Stomach (tissue), 9 donors: ENCODE measurements around the gene MS4A18. TPM values are rescaled to one million over a fixed set of nuclear protein-coding genes. Genes with fewer than 3 reads are reported as not detected.

ENCODE experiments used
- DNase-seq, 2 donors: peaks; one replicate each; pipeline versions ENCODE4 v3.0.0 to v3.0.0-alpha.2; 2013 to 2019
- H3K27ac ChIP-seq, 5 donors: fragments of 200-600 bp in 4 of 5; sonication (generic) in 4 of 5; one replicate each; pipeline ENCODE4 v1.5.1; 2013 to 2019; ENCODE audit warnings: mild to moderate bottlenecking in 1 of 5, moderate library complexity in 1 of 5
- H3K27me3 ChIP-seq, 3 donors: fragments of 200-600 bp; sonication (generic); one replicate each; pipeline ENCODE4 v1.5.1; 2017 to 2019; ENCODE audit warnings: mixed run types in 1 of 3
- H3K36me3 ChIP-seq, 4 donors: fragments of 200-600 bp; sonication (generic); 1 replicate in 3 of 4; 2 replicates in 1 of 4; pipeline ENCODE4 v1.5.1; 2016 to 2019
- H3K4me1 ChIP-seq, 4 donors: fragments of 200-600 bp; sonication (generic); one replicate each; pipeline ENCODE4 v1.5.1; 2016 to 2019
- H3K4me3 ChIP-seq, 4 donors: fragments of 200-600 bp; sonication (generic) in 3 of 4; one replicate each; pipeline ENCODE4 v1.5.1; 2016 to 2019; ENCODE audit warnings: mild to moderate bottlenecking in 1 of 4
- H3K9me3 ChIP-seq, 4 donors: fragments of 200-600 bp; sonication (generic); one replicate each; pipeline ENCODE4 v1.5.1; 2016 to 2019
- EP300 ChIP-seq: sonication (generic); formaldehyde crosslinking; IDR thresholded peaks from one replicate; pipeline ENCODE4 v1.6.1; 2017; ENCODE audit warnings: antibody characterized with exemption
- POLR2A ChIP-seq, 4 donors: fragments of 450-650 bp; IDR thresholded peaks; one replicate each; pipeline ENCODE4 v1.6.1; 2016; ENCODE audit warnings: antibody characterized with exemption in 4 of 4, control low read depth in 2 of 4, mild to moderate bottlenecking in 1 of 4, moderate library complexity in 1 of 4
- POLR2AphosphoS5 ChIP-seq, 3 donors: sonication (generic); formaldehyde crosslinking; IDR thresholded peaks; one replicate each; pipeline ENCODE4 v1.6.1; 2016; ENCODE audit warnings: antibody characterized with exemption in 3 of 3
- WGBS, 5 donors: extraction: QIAGEN DNeasy Blood & Tissue Kit in 3 of 5; methylation state at CpG; one replicate each; pipeline versions ENCODE4 v1.1.5 to v1.1.7; 2013 to 2018; 5-methylcytosine and 5-hydroxymethylcytosine counted together
- intact Hi-C: fragments of 100-400 bp; cut with DNase I; formaldehyde crosslinking; loops from one replicate; pipeline ENCODE4 v1.15.1; 2023; ENCODE audit warnings: low total_unique reads
- polyA plus RNA-seq, 3 donors: library from polyadenylated mRNA; stranded (reverse); fragments of 200-250 nt; gene quantifications; one replicate each; pipeline ENCODE4 v1.2.3, GENCODE V29; 2013
- total RNA-seq, 5 donors: library from RNA; depleted of rRNA; stranded (reverse); fragments of >200 nt; gene quantifications; one replicate each; pipeline versions ENCODE4 v1.1.0 to v1.2.3, GENCODE V29; 2014 to 2016
- TF ChIP-seq, protein P1 (sequence below), 7 experiments: fragments of 450-650 bp in 4 of 7; fragments of 200-600 bp in 3 of 7; sonication (generic) in 3 of 7; IDR thresholded peaks; one replicate each; pipeline ENCODE4 v1.5.1; 2016 to 2019; ENCODE audit warnings: antibody characterized with exemption in 7 of 7, control low read depth in 2 of 7, mild to moderate bottlenecking in 1 of 7
- donor health status: healthy with polysubstance abuse.
- donor health status: Bipolar disorder and iron deficiency.
- donor health status: healthy.

The MS4A18 gene
- total and polyA plus RNA-seq, 8 donors, result 0.19 TPM; not detected in 7

DNA sequence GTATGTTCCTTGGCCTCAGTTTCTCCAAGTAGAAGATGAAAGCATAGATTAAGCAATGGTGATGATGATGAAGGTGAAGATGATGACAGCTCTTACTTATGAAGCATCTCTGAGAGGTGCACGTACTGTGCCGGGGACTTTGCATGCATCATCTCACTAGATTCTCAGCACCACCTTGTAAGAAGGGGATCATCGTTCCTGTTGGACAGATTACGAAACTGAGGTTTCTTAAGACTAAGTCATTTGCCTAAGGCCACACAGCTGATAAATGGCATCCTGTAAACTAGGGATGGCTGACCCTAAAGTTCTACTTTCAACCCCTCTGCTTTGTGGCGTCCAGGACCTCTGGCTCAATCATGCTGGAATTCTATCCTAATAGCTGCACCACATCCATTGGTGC is 40.8 kb downstream of the MS4A18 start:
- TF ChIP-seq POLR2A (IDR thresholded peaks at IDR 0.05), result no peak
- TF ChIP-seq POLR2AphosphoS5 (IDR thresholded peaks at IDR 0.05), result no peak
- no peak for TF ChIP-seq EP300
- TF ChIP-seq, protein P1, sequence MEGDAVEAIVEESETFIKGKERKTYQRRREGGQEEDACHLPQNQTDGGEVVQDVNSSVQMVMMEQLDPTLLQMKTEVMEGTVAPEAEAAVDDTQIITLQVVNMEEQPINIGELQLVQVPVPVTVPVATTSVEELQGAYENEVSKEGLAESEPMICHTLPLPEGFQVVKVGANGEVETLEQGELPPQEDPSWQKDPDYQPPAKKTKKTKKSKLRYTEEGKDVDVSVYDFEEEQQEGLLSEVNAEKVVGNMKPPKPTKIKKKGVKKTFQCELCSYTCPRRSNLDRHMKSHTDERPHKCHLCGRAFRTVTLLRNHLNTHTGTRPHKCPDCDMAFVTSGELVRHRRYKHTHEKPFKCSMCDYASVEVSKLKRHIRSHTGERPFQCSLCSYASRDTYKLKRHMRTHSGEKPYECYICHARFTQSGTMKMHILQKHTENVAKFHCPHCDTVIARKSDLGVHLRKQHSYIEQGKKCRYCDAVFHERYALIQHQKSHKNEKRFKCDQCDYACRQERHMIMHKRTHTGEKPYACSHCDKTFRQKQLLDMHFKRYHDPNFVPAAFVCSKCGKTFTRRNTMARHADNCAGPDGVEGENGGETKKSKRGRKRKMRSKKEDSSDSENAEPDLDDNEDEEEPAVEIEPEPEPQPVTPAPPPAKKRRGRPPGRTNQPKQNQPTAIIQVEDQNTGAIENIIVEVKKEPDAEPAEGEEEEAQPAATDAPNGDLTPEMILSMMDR (IDR thresholded peaks at IDR 0.05), result no peak
- H3K36me3 ChIP-seq, result no peaks in the 10 kb centered on the region
- intact Hi-C loops, result no loop called here
- WGBS, 5 donors, result 84 to 93% (median 88%) methylated on average over 5 of the region's 5 CpGs
- no peak for DNase-seq
- no peaks in the 10 kb centered on the region for H3K9me3 ChIP-seq
- no peak overlapping the region for H3K27ac ChIP-seq
- H3K27me3 ChIP-seq, result peaks cover 0 to 55% (median 0%) of the 10 kb centered on the region in 3 donors
- no peak overlapping the region for H3K4me3 ChIP-seq
- no peaks in the 10 kb centered on the region for H3K4me1 ChIP-seq

- H3K27me3 ChIP-seq, result peaks cover 0 to 55% (median 0%) of the 10 kb centered on the region in 3 donors
- no peak for DNase-seq
- H3K4me3 ChIP-seq, result no peak overlapping the region
- no peaks in the 10 kb centered on the region for H3K36me3 ChIP-seq
- no peak overlapping the region for H3K27ac ChIP-seq
- intact Hi-C loops, result no loop called here
- H3K9me3 ChIP-seq, result no peaks in the 10 kb centered on the region
- TF ChIP-seq, protein P1 (IDR thresholded peaks at IDR 0.05), result no peak
- TF ChIP-seq POLR2A (IDR thresholded peaks at IDR 0.05), result no peak
- no peak for TF ChIP-seq EP300
- TF ChIP-seq POLR2AphosphoS5 (IDR thresholded peaks at IDR 0.05), result no peak
- no peaks in the 10 kb centered on the region for H3K4me1 ChIP-seq
- 76 to 88% (median 84%) methylated on average over 10 of the region's 10 CpGs for WGBS, 5 donors
Measured at GRCh38 chr11:60766547-60766946, 42.0 kb downstream of the MS4A18 start.

- H3K4me3 ChIP-seq, result no peak overlapping the region
- H3K4me1 ChIP-seq, result no peaks in the 10 kb centered on the region
- intact Hi-C loops, result no loop called here
- TF ChIP-seq EP300 (no peak), POLR2AphosphoS5 (IDR thresholded peaks at IDR 0.05) (no peak), POLR2A (IDR thresholded peaks at IDR 0.05) (no peak)
- TF ChIP-seq, protein P1 (IDR thresholded peaks at IDR 0.05), result no peak
- no peak overlapping the region for H3K27ac ChIP-seq
- peaks cover 0 to 55% (median 0%) of the 10 kb centered on the region in 3 donors for H3K27me3 ChIP-seq
- H3K9me3 ChIP-seq, result no peaks in the 10 kb centered on the region
- H3K36me3 ChIP-seq, result no peaks in the 10 kb centered on the region
- WGBS, 5 donors, result 32 to 82% (median 36%) methylated on average over 3 to 26 of the region's 26 CpGs
- no peak for DNase-seq
Measured at GRCh38 chr11:60767388-60767811, 42.9 kb downstream of the MS4A18 start.

GRCh38 chr11:60768202-60768601 is 43.7 kb downstream of the MS4A18 start:
- no peak for TF ChIP-seq POLR2AphosphoS5 (IDR thresholded peaks at IDR 0.05)
- no peak for TF ChIP-seq POLR2A (IDR thresholded peaks at IDR 0.05)
- TF ChIP-seq EP300, result no peak
- TF ChIP-seq, protein P1 (IDR thresholded peaks at IDR 0.05), result no peak
- no peak for DNase-seq
- 86 to 96% (median 94%) methylated on average over 8 of the region's 8 CpGs for WGBS, 5 donors

More at GRCh38 chr11:60768202-60768601, 43.7 kb downstream of the MS4A18 start:
- Histone ChIP-seq H3K4me3 (no peak overlapping the region), H3K9me3 (no peaks in the 10 kb centered on the region), H3K4me1 (no peaks in the 10 kb centered on the region), H3K27ac (no peak overlapping the region), H3K36me3 (no peaks in the 10 kb centered on the region), H3K27me3 (peaks cover 0 to 50% (median 0%) of the 10 kb centered on the region in 3 donors)
- intact Hi-C loops, result no loop called here
